ENCODE data around the gene POLR1H.
"Not testable (repeated sequence)": the region's sequence is repeated elsewhere in the genome, so short reads cannot be mapped to it uniquely, and the experiment has no call there.

DNA sequence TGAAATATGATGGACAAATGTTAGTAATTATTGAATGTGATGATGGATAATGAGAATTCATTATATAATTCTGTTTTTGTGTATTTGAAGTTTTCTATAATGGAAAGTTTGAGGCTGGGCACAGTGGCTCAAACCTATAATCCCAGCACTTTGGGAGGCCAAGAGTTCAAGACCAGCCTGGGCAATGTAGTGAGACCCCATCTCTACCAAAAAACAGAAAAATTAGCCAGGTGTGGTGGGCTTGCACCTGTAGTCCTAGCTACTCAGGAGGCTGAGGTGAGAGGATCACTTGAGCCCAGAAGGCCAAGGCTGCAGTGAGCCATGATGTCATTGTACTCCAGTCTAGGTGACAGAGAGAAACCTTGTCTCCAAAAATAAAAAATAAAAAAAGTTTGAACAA is 38.4 kb upstream of the POLR1H start:
- TF ChIP-seq CTCF, POLR2A (IDR thresholded peaks at IDR 0.05): not testable (repeated sequence)
